HG03135 (cell line): Measurements from ENCODE around the gene ALDH2.
"Not testable (repeated sequence)": the region's sequence is repeated elsewhere in the genome, so short reads cannot be mapped to it uniquely, and the experiment has no call there.

Experiments used
- ATAC-seq: cut with Tn5 transposase; IDR thresholded peaks from one replicate; pipeline ENCODE4 v1.9.1; 2021; ENCODE audit warnings: mild to moderate bottlenecking, moderate library complexity; ENCODE audit not compliant: unreplicated experiment

ALDH2 gene

GRCh38 chr12:111785651-111786050, 18.9 kb downstream of the ALDH2 start:
- no peak for ATAC-seq

DNA sequence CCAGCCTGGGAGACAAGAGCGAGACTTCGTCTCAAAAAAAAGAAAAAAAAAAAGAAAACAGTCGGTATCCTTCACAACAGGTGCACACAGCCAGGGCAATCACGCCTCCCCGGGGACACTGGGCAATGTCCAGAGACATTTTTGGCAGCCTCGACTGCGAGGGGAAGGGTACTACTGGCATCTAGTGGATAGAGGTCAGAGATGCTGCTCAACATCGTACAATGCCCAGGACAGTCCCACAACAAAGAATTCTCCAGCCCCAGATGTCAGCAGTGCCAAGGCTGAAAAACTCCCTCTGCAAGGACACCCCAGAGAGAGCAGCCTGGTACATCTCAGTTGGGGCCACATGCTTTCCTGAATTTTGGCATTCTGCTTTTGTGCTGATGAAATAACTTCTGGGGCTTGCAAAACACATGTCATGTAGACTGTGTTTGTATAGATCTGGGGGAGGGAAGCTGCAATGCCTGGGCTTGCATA, 21.5 kb downstream of the ALDH2 start:
- no peak for ATAC-seq

GRCh38 chr12:111789779-111790178, 23.0 kb downstream of the ALDH2 start:
- ATAC-seq: no peak

- ATAC-seq: no peak
These were observed 24.8 kb downstream of the ALDH2 start for GRCh38 chr12:111791507-111791906.

- ATAC-seq: no peak
These were observed 25.6 kb downstream of the ALDH2 start for GRCh38 chr12:111792155-111792855.

GRCh38 chr12:111792856-111793235, 26.1 kb downstream of the ALDH2 start:
- ATAC-seq: no peak

- ATAC-seq: no peak
These were observed 31.4 kb downstream of the ALDH2 start for GRCh38 chr12:111798182-111798581.

GRCh38 chr12:111799758-111800157, 33.0 kb downstream of the ALDH2 start:
- ATAC-seq: no peak

DNA sequence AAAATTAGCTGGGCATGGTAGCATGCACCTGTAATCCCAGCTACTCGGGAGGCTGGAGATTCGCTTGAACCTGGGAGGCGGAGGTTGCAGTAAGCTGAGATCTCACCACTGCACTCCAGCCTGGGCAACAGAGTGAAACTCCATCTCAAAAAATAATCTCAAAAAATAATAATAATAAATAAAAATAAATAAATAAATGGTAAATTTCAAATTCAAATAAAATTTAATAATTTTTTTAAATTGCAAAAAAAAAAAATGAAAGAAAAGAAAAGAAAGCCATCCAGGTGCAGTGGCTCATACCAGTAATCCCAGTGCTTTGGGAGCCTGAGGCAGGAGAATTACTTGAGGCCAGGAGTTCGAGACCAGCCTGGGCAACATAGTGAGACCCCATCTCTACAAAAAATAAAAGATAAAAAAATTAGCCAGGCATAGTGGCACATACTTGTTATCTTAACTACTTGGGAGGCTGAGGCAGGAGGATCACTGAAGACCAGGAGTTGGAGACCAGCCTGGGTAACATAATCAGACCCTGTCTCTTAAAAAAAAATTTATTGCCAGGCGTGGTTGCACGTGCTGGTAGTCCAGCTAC, 36.4 kb downstream of the ALDH2 start:
- ATAC-seq: no peak

DNA sequence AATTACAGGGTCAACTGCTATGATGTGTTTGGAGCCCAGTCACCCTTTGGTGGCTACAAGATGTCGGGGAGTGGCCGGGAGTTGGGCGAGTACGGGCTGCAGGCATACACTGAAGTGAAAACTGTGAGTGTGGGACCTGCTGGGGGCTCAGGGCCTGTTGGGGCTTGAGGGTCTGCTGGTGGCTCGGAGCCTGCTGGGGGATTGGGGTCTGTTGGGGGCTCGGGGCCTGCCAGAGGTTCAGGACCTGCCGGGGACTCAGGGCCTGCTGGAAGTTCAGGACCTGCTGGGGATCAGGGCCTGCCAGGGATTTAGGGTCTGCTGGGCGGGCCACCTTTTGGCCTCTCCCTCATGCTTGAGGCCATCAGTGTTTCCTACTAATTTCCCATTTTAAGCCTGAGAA, 37.1 kb downstream of the ALDH2 start:
- ATAC-seq: no peak

DNA sequence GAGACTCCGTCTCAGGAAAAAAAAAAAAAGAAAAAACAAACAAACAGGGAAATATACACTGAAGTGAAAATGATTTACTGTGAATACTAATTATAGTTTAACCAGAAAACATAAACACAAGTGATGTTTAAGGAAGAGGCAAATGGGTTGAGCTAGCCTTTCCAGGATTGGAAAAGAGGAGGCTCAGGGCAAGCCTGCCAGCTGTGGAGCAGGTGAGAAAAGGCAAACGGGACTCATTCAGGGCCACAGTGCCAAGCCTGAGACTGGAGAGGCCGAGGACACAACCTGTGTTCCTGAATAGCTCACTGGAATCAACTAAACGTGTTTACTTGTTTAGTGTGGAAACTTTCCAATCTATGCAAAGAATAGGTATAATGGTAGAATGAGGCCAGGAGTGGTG, 39.6 kb downstream of the ALDH2 start:
- ATAC-seq: no peak

- no peak for ATAC-seq
These were observed 40.5 kb downstream of the ALDH2 start for GRCh38 chr12:111807232-111807631.

DNA sequence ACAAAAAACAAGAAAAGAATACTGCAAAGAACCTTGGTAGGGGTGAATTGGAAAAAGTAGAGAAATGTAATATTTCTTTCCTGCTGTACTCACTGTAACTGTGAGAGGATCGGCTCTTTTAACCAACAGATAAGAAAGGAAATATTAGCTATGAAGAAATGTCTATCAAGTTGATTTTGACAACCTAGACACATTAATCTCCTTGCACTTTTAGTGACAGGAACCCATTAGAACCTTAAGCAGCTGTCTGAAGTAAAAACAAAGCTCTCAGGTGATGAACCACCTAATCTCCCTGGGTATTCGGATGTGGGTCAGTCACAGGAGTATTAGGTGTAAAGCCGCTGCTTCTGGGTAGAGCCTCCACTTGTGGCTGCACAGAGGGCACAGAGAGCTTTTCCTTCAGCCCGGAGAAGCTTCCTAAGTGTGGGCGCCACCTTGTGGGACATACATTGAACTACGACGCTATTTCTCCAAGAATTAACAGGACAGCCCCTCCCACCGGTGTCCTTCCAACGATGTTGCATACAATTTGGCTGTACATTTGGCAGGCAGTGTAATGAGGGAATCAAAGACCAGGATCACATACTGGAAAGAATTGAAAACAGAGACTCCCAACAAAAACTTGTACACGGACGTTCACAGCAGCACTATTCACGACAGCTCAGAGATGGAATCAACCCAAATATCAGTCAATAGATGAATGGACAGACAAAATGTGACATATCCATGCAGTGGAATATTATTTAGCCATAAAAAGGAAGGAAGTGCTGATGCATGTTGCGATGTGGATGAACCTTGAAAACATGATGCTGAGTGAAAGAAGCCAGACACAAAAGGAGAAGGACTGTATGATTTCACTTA, 46.4 kb downstream of the ALDH2 start:
- ATAC-seq: no peak

- no peak for ATAC-seq
These were observed 49.4 kb downstream of the ALDH2 start for GRCh38 chr12:111816065-111816615.

DNA sequence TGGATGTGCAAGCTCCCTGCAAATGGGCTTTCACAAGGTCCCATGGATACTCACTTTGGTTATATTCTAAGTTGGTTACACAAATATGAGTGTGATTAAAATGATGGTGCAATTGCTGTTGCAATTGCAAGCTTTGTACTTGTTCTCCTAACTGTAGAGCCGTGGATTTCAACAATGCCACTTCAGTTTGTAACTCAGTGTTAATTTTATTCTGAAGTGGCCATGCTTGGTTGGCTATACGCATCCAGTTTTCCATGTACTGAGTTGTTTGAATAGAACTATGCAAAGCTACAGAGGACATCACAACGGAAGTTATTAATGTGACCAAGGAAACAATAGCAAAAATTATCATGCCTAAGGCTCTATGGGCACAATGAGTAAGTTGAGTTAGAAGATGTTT, 50.2 kb downstream of the ALDH2 start:
- ATAC-seq: not testable (repeated sequence)

DNA sequence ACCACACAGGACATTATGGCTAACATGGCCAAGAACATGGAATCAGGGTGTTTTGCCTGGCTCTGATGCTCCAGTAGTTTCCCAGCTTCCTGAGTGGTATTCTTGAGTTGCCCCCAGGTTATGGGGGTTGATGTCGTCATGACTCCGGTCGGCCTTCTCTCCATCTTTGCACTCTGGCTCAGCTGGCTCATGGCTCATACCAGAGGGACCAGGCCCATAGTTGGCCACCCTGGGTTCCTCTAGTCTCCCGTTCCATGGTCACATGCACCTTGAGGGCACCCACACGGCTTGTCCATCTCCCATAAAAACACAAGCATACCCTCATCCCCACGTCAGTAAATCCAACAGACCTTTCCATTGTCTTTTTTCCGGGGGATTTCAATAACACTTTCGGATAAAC, 51.6 kb downstream of the ALDH2 start:
- no peak for ATAC-seq

DNA sequence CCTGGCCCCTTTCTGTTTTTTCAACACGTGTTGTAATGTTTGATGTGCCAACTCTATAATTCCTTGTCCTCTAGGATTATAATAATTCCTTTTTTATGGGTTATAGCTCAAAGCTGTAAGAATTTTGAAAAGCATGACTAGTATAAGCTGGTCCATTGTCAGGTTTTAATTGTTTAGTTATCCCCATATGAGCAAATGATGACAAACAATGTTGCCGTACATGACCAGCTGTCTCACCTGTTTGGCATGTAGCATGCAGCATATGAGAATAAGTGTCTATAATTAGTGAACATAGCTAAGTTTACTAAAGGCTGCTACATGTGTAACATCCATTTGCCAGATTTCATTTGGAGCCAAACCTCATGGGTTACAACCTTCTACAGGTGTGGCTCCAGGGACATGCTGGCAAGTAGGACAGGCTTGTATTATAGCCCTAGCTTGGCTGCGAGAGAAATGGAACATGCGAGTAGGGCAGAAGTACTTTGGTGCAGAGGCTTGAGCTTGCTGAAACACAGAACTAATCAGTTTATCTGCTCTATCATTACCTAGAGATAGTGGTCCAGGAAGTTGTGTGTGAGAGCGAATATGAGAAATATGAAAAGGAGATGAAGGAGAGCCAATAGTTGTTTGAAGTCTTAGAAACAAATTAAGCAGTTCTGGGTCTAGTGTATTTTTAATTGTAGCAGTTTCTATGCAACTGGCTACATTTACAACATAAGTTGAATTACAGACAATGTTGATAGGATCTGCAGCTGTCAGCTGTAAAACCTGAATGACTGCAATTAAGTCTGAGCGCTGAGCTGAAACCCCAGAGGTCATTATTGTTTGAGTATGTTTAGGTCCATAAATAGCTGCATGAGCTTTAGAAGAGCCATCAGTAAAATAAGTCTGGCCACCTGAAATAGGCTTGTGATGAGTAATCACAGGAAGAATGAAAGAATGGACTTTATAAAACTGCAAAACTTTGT, 52.7 kb downstream of the ALDH2 start:
- ATAC-seq: no peak

GRCh38 chr12:111820828-111821227, 54.1 kb downstream of the ALDH2 start:
- not testable (repeated sequence) for ATAC-seq

DNA sequence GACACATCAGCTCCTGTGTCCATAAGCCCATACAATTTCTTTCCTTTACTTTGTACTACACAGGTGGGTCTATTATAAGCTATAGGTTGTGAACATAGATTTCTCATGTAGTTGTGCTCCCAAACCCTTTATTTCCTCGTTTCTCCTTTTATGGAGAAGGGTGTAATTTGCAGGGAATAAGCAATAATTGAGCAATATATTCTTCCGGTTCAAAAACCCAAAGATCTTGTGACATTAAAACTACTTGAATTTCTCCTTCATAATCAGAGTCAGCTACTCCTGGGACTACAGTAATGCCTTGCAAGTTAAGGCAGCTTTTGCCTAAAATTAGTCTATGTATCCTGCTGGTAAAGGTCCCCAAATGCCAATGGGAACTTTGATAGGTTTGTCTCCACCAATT, 56.2 kb downstream of the ALDH2 start:
- no peak for ATAC-seq

- ATAC-seq: no peak
These were observed 57.2 kb downstream of the ALDH2 start for GRCh38 chr12:111823891-111824290.
